CD4-positive, CD25-positive, alpha-beta regulatory T cell (primary cell): Measurements from ENCODE around the gene KSR1. TPM values are rescaled to one million over a fixed set of nuclear protein-coding genes. Genes with fewer than 3 reads are reported as not detected.

Experiments
- ATAC-seq, 2 donors: fragments of 150-1000 bp; cut with Tn5 transposase; one replicate each; pipeline ENCODE4 v1.10.0; 2021; ENCODE audit warnings: low read depth in 2 of 2, moderate number of reproducible peaks in 2 of 2, moderate library complexity in 1 of 2
- DNase-seq, 3 donors: peaks; one replicate each; pipeline versions ENCODE4 v3.0.0 to v3.0.0-alpha.2; 2012 to 2022; ENCODE audit warnings: mixed read lengths in 1 of 3
- H3K27ac ChIP-seq: one replicate; pipeline ENCODE4 v1.7.0; 2013; ENCODE audit warnings: mild to moderate bottlenecking, low read length; ENCODE audit not compliant: insufficient read depth, poor library complexity, severe bottlenecking
- H3K27me3 ChIP-seq: one replicate; pipeline ENCODE4 v1.7.0; 2013; ENCODE audit warnings: low read length; ENCODE audit not compliant: control insufficient read depth, insufficient read depth
- H3K36me3 ChIP-seq: one replicate; pipeline ENCODE4 v1.7.0; 2013; ENCODE audit warnings: mild to moderate bottlenecking, low read length, moderate library complexity; ENCODE audit not compliant: control insufficient read depth, insufficient read depth
- H3K4me1 ChIP-seq: 2 replicates; pipeline ENCODE4 v1.7.0; 2013; ENCODE audit warnings: mild to moderate bottlenecking, low read length; ENCODE audit not compliant: insufficient read depth, control insufficient read depth, poor library complexity, severe bottlenecking
- H3K4me3 ChIP-seq: one replicate; pipeline ENCODE4 v1.7.0; 2013; ENCODE audit warnings: low read depth, mild to moderate bottlenecking, low read length, moderate library complexity
- H3K9me3 ChIP-seq, 2 experiments: 1 replicate in 1 of 2; 2 replicates in 1 of 2; pipeline ENCODE4 v1.7.0; 2013; ENCODE audit warnings: low read length in 2 of 2, mild to moderate bottlenecking in 1 of 2, moderate library complexity in 1 of 2; ENCODE audit not compliant: control insufficient read depth in 2 of 2
- H3K27ac Mint-ChIP-seq, 3 donors: one replicate each; pipeline ENCODE4 v1.8.0; 2020 to 2022; ENCODE audit warnings: mild to moderate bottlenecking in 3 of 3, mixed read lengths in 3 of 3, moderate library complexity in 2 of 3
- H3K27me3 Mint-ChIP-seq: one replicate; pipeline ENCODE4 v1.8.0; 2022; ENCODE audit warnings: mild to moderate bottlenecking, mixed read lengths
- H3K36me3 Mint-ChIP-seq: one replicate; pipeline ENCODE4 v1.8.0; 2020; ENCODE audit warnings: mixed read lengths
- H3K4me1 Mint-ChIP-seq, 4 donors: one replicate each; pipeline ENCODE4 v1.8.0; 2020 to 2022; ENCODE audit warnings: mixed read lengths in 4 of 4, mild to moderate bottlenecking in 1 of 4
- H3K4me3 Mint-ChIP-seq, 4 donors: one replicate each; pipeline ENCODE4 v1.8.0; 2020 to 2022; ENCODE audit warnings: mild to moderate bottlenecking in 4 of 4, mixed read lengths in 4 of 4, moderate library complexity in 3 of 4
- H3K9me3 Mint-ChIP-seq, 7 donors: one replicate each; pipeline ENCODE4 v1.8.0; 2020 to 2022; ENCODE audit warnings: mixed read lengths in 7 of 7, mild to moderate bottlenecking in 3 of 7, moderate library complexity in 2 of 7
- polyA plus RNA-seq, 4 donors: library from polyadenylated mRNA; unstranded; fragments of 300-500 nt; fragmentation: Illumina TruSeq; gene quantifications; one replicate each; pipeline ENCODE4 v1.2.3, GENCODE V29; 2021
- total RNA-seq: library from RNA; stranded (reverse); gene quantifications from one replicate; pipeline ENCODE4 v1.2.3, GENCODE V29; 2022

Gene KSR1
- total and polyA plus RNA-seq, 5 donors from 2014 or later = 1.2 to 69.5 (median 1.7) TPM

DNA sequence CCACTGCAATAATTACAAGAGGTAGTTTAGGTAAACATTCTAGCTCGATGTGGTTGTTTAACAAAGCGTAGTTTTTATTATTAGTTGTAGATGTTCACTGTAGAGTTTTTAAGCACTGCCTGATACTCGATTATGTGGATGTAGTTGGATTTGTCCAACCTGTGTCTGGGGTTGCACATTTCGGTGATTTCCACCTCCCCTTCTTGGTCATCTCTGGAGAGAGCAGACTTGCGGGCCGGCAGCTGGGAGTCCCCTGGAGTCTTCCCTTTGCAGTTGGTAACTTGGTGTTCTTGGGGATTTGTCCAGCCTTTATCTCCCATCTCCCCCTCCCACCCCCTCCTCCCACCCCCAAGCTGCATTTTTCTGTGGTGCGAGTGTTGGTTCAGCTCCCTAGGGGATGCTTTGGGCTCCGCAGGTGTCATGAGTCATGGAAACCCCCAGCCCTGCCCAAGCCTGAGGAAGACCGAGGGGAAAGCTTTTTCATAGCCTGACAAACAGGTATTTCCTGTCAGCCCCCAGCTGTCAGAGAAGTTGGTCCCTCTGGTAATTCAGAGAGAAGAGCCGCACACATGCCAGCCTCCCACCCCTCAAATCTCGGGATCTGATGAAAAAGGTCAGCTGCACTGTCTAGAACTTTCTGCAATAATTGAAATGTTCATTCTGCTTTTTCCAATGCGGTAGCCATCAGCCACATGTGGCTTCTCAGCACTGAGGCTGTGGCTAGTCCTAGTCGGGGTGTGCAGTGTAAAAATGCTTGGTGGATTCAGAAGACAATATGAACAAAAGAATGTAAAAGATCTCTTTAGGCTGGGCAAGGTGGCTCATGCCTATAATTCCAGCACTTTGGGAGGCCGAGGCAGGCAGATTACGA, 50.3 kb downstream of the KSR1 start:
- Histone ChIP-seq H3K4me1 (no peaks in the 10 kb centered on the region), H3K4me3 (no peak overlapping the region), H3K9me3 (no peaks in the 10 kb centered on the region), H3K27me3 (no peaks in the 10 kb centered on the region), H3K27ac (no peak overlapping the region), H3K36me3 (no peaks in the 10 kb centered on the region)
- Mint-ChIP-seq H3K4me3 (no peak overlapping the region), H3K36me3 (peaks cover 7% of the 10 kb centered on the region), H3K27ac (peak overlapping the region in 1 of 3 donors; percentile 36), H3K27me3 (no peaks in the 10 kb centered on the region), H3K4me1 (peaks cover 4 to 23% (median 8%) of the 10 kb centered on the region in 4 donors), H3K9me3 (peaks cover 0 to 3% (median 0%) of the 10 kb centered on the region in 7 donors)
- DNase-seq (no peak), ATAC-seq (no peak)

DNA sequence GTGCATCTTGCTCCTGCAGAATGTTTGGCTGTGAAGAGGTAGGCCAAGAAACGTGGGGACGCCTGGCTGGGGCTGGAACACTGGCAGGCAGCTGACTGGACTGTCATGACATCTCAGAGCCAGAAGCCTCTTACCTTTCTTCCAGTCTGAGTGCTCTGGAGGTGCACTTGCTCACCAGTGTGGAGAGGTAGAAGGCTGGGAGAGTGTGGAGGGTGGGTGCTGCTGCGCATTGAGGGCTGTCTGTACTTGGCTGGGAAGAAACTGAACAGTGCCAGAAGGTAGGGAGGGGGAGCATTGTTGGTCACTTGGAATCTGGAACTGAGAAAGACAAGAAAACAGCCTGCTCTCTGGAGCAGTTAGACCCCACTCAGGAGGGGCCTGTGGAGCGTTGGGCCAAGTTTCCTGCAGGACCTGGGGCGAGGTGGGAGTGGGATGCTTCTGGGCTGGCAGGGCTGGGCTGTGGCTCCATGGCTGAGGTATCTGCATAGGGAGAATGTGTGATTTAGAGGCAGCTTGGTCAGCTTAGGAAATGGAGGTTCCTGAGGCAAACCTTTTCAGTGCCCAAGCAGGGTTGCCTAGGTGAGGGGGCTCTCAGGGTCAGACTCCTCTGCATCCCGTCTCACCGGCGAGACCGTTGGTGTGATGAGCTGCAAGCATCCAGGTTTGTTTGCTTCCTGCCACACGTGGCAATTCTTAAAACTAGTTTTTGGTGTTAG, 55.1 kb downstream of the KSR1 start:
- H3K36me3 Mint-ChIP-seq = no peaks in the 10 kb centered on the region
- no peaks in the 10 kb centered on the region for H3K27me3 Mint-ChIP-seq
- DNase-seq (no peak), ATAC-seq (no peak)
- H3K4me3 ChIP-seq = no peak overlapping the region
- no peak overlapping the region for H3K27ac ChIP-seq
- H3K9me3 ChIP-seq = no peaks in the 10 kb centered on the region
- H3K4me1 ChIP-seq = no peaks in the 10 kb centered on the region
- H3K4me3 Mint-ChIP-seq = no peak overlapping the region
- H3K36me3 ChIP-seq = no peaks in the 10 kb centered on the region
- H3K4me1 Mint-ChIP-seq = peaks cover 5 to 14% (median 11%) of the 10 kb centered on the region in 4 donors
- no peaks in the 10 kb centered on the region for H3K9me3 Mint-ChIP-seq
- no peaks in the 10 kb centered on the region for H3K27me3 ChIP-seq
- no peak overlapping the region for H3K27ac Mint-ChIP-seq

DNA sequence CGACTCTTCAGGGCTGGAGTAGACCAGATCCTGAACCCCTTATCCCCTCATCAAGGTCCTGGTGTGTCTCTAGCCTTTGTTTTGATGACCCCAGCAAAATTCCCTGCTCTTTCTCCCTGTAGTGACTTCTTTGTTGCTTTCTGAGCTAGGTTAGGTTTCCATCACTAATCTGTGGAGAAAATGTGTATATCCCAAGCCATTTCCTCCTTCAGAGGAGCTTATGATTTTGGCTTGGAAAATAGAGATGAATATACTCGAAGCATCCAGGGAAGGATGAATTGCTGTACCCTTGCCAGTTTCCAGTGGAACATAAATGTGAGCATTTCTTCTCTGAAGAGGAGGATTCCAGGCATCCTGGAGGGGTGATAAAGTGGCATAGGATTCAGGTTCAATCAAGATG, 55.8 kb downstream of the KSR1 start:
- no peaks in the 10 kb centered on the region for H3K27me3 ChIP-seq
- no peaks in the 10 kb centered on the region for H3K9me3 ChIP-seq
- H3K4me1 ChIP-seq = no peaks in the 10 kb centered on the region
- DNase-seq (no peak), ATAC-seq (no peak)
- H3K27ac Mint-ChIP-seq = peak overlapping the region in 1 of 3 donors; percentile 59
- H3K4me1 Mint-ChIP-seq = peaks cover 5 to 12% (median 11%) of the 10 kb centered on the region in 4 donors
- no peak overlapping the region for H3K4me3 Mint-ChIP-seq
- no peak overlapping the region for H3K4me3 ChIP-seq
- no peaks in the 10 kb centered on the region for H3K9me3 Mint-ChIP-seq
- H3K36me3 Mint-ChIP-seq = no peaks in the 10 kb centered on the region
- H3K27me3 Mint-ChIP-seq = no peaks in the 10 kb centered on the region
- no peaks in the 10 kb centered on the region for H3K36me3 ChIP-seq
- no peak overlapping the region for H3K27ac ChIP-seq

DNA sequence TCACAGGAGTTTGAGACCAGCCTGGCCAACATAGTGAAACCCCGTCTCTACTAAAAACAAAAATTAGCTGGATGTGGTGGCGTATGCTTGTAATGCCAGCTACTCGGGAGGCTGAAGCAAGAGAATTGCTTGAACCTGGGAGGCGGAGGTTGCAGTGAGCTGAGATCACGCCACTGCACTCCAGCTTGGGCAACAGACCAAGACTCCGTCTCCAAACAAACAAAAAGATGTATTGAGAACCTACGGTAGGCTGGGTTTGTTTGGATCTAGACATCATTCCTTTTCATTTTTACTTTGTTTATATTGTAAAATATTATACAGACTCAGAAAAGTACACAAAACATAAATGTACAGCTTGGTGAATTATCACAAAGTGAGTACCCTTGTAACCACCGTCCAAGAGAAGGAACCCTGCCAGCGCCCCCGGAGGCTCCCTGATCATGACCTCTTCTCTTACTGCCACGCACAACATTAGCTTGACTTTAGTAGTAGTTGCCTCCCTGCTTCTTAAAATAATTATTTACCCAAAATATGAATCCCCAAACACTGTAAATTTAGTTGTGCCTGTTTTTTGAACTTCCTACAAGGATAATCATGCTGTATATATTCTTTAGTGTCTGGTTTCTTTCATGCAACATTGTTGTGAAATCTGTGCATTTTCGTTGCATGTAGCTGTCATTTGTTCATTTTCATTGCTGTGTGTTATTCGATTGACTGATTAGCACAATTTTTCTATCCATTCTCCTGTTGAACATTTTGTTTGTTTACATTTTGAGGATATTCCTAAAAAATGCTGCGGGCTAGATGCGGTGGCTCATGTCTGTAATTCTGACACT, 56.5 kb downstream of the KSR1 start:
- Histone ChIP-seq H3K27me3 (no peaks in the 10 kb centered on the region), H3K9me3 (no peaks in the 10 kb centered on the region), H3K27ac (no peak overlapping the region), H3K4me1 (no peaks in the 10 kb centered on the region), H3K4me3 (no peak overlapping the region), H3K36me3 (no peaks in the 10 kb centered on the region)
- Mint-ChIP-seq H3K27me3 (no peaks in the 10 kb centered on the region), H3K36me3 (no peaks in the 10 kb centered on the region), H3K9me3 (no peaks in the 10 kb centered on the region), H3K4me1 (peaks cover 5 to 14% (median 11%) of the 10 kb centered on the region in 4 donors), H3K4me3 (no peak overlapping the region), H3K27ac (peak overlapping the region in 2 of 3 donors; percentile 34 to 59)
- no peak for ATAC-seq
- DNase-seq = no peak

DNA sequence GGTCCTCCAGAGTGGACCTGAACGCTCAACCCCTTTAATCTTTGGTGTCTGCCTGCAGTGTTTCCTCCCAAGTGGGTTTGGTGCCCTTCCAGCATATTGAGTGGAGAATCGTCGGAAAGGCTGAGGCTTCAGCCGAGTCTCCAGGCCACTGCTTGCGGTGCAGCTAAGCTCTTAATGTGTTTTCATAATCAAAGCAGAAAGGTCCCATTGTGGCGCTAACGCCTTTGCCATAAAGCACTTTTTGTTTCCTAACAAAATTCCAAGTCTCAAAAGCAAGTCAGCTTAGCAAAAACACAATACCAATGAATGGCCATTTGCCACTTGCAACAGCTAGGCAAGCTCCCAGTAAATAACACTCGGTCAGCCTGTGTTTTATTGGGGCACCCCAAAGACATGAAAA, 57.6 kb downstream of the KSR1 start:
- Mint-ChIP-seq H3K9me3 (no peaks in the 10 kb centered on the region), H3K36me3 (no peaks in the 10 kb centered on the region), H3K27me3 (no peaks in the 10 kb centered on the region), H3K4me1 (peaks cover 5 to 17% (median 11%) of the 10 kb centered on the region in 4 donors), H3K27ac (no peak overlapping the region), H3K4me3 (no peak overlapping the region)
- Histone ChIP-seq H3K4me3 (no peak overlapping the region), H3K27me3 (no peaks in the 10 kb centered on the region), H3K36me3 (no peaks in the 10 kb centered on the region), H3K9me3 (no peaks in the 10 kb centered on the region), H3K27ac (no peak overlapping the region), H3K4me1 (no peaks in the 10 kb centered on the region)
- no peak for ATAC-seq
- no peak for DNase-seq

DNA sequence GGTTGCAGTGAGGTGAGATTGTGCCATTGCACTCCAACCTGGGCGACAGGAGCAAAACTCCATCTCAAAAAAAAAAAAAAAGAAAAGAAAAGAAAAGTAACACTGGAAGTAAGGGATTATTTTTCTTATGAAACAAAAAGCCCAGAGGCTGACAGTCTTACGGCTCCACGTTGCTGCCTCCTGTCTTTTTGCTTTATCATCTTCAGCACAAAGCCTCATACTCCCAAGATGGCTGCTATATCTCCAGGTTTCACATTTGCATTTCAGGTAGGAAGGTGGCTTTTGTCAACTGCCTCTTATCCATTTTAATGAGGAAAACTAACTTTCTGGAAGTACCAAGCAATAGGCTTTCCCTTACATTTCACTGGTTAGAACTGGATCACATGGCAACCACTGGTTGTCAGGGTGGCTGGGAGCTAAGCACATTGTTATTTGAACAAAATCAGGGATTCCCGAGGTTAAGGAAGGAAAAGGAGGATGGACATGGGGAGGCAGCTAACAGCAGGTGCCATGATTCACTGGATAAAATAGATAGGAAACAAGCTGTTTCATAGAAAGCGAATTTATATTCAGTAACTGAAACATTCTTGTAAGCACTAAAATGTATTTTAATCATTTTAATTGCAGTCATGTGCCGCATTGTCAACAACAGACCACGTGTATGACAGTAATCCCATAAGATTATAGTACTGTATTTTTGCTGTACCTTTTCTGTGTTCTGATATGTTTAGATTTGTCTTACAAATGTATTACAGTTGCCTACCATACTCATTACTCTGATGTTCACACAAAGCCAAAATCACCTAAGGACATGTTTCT, 58.6 kb downstream of the KSR1 start:
- H3K4me3 Mint-ChIP-seq = no peak overlapping the region
- Histone ChIP-seq H3K4me1 (no peaks in the 10 kb centered on the region), H3K27me3 (no peaks in the 10 kb centered on the region), H3K4me3 (no peak overlapping the region), H3K27ac (no peak overlapping the region), H3K36me3 (no peaks in the 10 kb centered on the region), H3K9me3 (no peaks in the 10 kb centered on the region)
- H3K27ac Mint-ChIP-seq = no peak overlapping the region
- no peaks in the 10 kb centered on the region for H3K36me3 Mint-ChIP-seq
- no peak for ATAC-seq
- H3K4me1 Mint-ChIP-seq = peaks cover 6 to 19% (median 11%) of the 10 kb centered on the region in 4 donors
- no peak for DNase-seq
- H3K9me3 Mint-ChIP-seq = no peaks in the 10 kb centered on the region
- no peaks in the 10 kb centered on the region for H3K27me3 Mint-ChIP-seq

DNA sequence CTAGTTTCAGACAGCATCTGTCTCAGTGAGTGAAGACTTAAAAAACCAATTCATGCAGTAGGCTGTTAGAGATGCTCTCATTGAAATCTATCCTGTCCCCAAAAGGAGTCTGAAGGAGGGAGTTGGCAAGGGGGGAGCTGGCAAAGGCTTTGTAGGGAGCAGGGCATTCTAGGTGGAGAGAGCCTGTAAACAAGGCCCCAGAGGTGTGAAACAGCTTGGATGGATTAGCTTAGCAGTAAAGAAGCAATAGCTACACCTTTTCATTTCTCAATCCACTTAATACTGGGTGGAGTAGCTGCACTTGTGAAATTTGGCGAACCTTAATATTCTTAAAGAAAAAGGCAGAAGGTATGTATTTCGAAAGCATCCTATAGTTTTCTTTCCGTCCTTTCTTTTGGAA, 61.8 kb downstream of the KSR1 start:
- H3K27ac Mint-ChIP-seq = peak overlapping the region in 1 of 3 donors; percentile 11
- H3K4me3 ChIP-seq = no peak overlapping the region
- peaks cover 9 to 21% (median 13%) of the 10 kb centered on the region in 4 donors for H3K4me1 Mint-ChIP-seq
- no peaks in the 10 kb centered on the region for H3K36me3 ChIP-seq
- no peaks in the 10 kb centered on the region for H3K27me3 ChIP-seq
- DNase-seq (no peak), ATAC-seq (no peak)
- H3K36me3 Mint-ChIP-seq = no peaks in the 10 kb centered on the region
- H3K9me3 Mint-ChIP-seq = no peaks in the 10 kb centered on the region
- no peaks in the 10 kb centered on the region for H3K27me3 Mint-ChIP-seq
- no peaks in the 10 kb centered on the region for H3K4me1 ChIP-seq
- H3K27ac ChIP-seq = no peak overlapping the region
- no peaks in the 10 kb centered on the region for H3K9me3 ChIP-seq
- no peak overlapping the region for H3K4me3 Mint-ChIP-seq
